Vagina (tissue), 2 donors: ENCODE data around the gene KCTD17. TPM values are rescaled to one million over a fixed set of nuclear protein-coding genes. Genes with fewer than 3 reads are reported as not detected.
A peak's percentile ranks its signal among the peaks of the same experiment; 100 is the strongest.

Experiments
- DNase-seq, 2 donors: peaks; one replicate each; pipeline ENCODE4 v3.0.0-alpha.2; 2017; ENCODE audit errors: extremely low spot score in 2 of 2
- H3K27ac ChIP-seq: fragments of 200-600 bp; sonication (generic); one replicate; pipeline ENCODE4 v1.5.1; 2019
- H3K27me3 ChIP-seq: fragments of 200-600 bp; sonication (generic); one replicate; pipeline ENCODE4 v1.5.1; 2019
- H3K36me3 ChIP-seq, 2 donors: fragments of 200-600 bp; sonication (generic); one replicate each; pipeline ENCODE4 v1.5.1; 2017 to 2019
- H3K4me1 ChIP-seq: fragments of 200-600 bp; sonication (generic); one replicate; pipeline ENCODE4 v1.5.1; 2019
- H3K4me3 ChIP-seq, 2 donors: fragments of 200-600 bp; sonication (generic); 1 replicate in 1 of 2; 2 replicates in 1 of 2; pipeline ENCODE4 v1.5.1; 2016 to 2019
- H3K9me3 ChIP-seq: fragments of 200-600 bp; sonication (generic); one replicate; pipeline ENCODE4 v1.5.1; 2019
- CTCF ChIP-seq, 3 experiments: fragments of 450-650 bp in 2 of 3; fragments of 200-600 bp in 1 of 3; sonication (generic) in 1 of 3; IDR thresholded peaks; one replicate each; pipeline ENCODE4 v1.5.1; 2017 to 2019; ENCODE audit warnings: antibody characterized with exemption in 3 of 3, mild to moderate bottlenecking in 2 of 3, moderate library complexity in 2 of 3
- POLR2A ChIP-seq, 2 donors: fragments of 450-650 bp; IDR thresholded peaks; one replicate each; pipeline ENCODE4 v1.6.1; 2017; ENCODE audit warnings: antibody characterized with exemption in 2 of 2, mild to moderate bottlenecking in 2 of 2, moderate library complexity in 2 of 2
- POLR2AphosphoS5 ChIP-seq, 2 donors: sonication (generic); formaldehyde crosslinking; IDR thresholded peaks; one replicate each; pipeline ENCODE4 v1.9.0; 2017; ENCODE audit warnings: antibody characterized with exemption in 2 of 2, mild to moderate bottlenecking in 2 of 2, low read depth in 1 of 2; ENCODE audit not compliant: insufficient read depth in 1 of 2
- intact Hi-C: fragments of 100-400 bp; cut with DNase I; formaldehyde crosslinking; loops from one replicate; pipeline ENCODE4 v1.15.1; 2023
- total RNA-seq: library from RNA; depleted of rRNA; stranded (reverse); fragments of >200 nt; gene quantifications from one replicate; pipeline ENCODE4 v1.2.3, GENCODE V29; 2016

KCTD17 gene
- total RNA-seq, 1 donor from 2014 or later: 27.5 TPM

GRCh38 chr22:37019309-37020191 is 32.0 kb upstream of the KCTD17 start, which contains the start of the genes MPST and TST:
MPST (plus strand) TSS chr22:37019742; CDS start chr22:37019837, 95 bp downstream.
TST (minus strand) TSS chr22:37019447; CDS start chr22:37018732, 715 bp downstream.
- H3K4me3 ChIP-seq: peak within 1 kb of the TSS; percentile 96 to 99
- H3K27ac ChIP-seq: peak within 1 kb of the TSS; percentile 97
- no peaks in the 10 kb centered on the region for H3K9me3 ChIP-seq
- H3K27me3 ChIP-seq: no peaks in the 10 kb centered on the region
- no peak for DNase-seq
- H3K4me1 ChIP-seq: peaks cover 64% of the 10 kb centered on the region
- intact Hi-C loops: no loop called here
- TF ChIP-seq CTCF (IDR thresholded peaks at IDR 0.05) (peak in 1 of 3 experiments; percentile 6), POLR2AphosphoS5 (IDR thresholded peaks at IDR 0.05; ENCODE audit: insufficient read depth in 1 of 2, low read depth in 1 of 2) (no peak), POLR2A (IDR thresholded peaks at IDR 0.05) (peak in 1 of 2 donors; percentile 63)
- peaks cover 0 to 12% of the 10 kb centered on the region in 2 donors for H3K36me3 ChIP-seq

- Histone ChIP-seq H3K36me3 (peaks cover 0 to 16% of the 10 kb centered on the region in 2 donors), H3K27me3 (no peaks in the 10 kb centered on the region), H3K4me3 (peak overlapping the region; percentile 96 to 99), H3K4me1 (peaks cover 60% of the 10 kb centered on the region), H3K9me3 (no peaks in the 10 kb centered on the region), H3K27ac (peak overlapping the region; percentile 97)
- intact Hi-C loops: no loop called here
- TF ChIP-seq POLR2A (IDR thresholded peaks at IDR 0.05) (no peak), POLR2AphosphoS5 (IDR thresholded peaks at IDR 0.05; ENCODE audit: insufficient read depth in 1 of 2, low read depth in 1 of 2) (peak in 1 of 2 donors; percentile 30), CTCF (IDR thresholded peaks at IDR 0.05) (no peak)
- no peak for DNase-seq
Observed at GRCh38 chr22:37020192-37020479, 31.4 kb upstream of the KCTD17 start.

- Histone ChIP-seq H3K27me3 (no peaks in the 10 kb centered on the region), H3K4me1 (peaks cover 63% of the 10 kb centered on the region), H3K9me3 (no peaks in the 10 kb centered on the region), H3K27ac (peak overlapping the region; percentile 97), H3K4me3 (peak overlapping the region in 1 of 2 donors; percentile 99), H3K36me3 (peaks cover 0 to 22% of the 10 kb centered on the region in 2 donors)
- TF ChIP-seq CTCF (IDR thresholded peaks at IDR 0.05) (no peak), POLR2A (IDR thresholded peaks at IDR 0.05) (no peak), POLR2AphosphoS5 (IDR thresholded peaks at IDR 0.05; ENCODE audit: insufficient read depth in 1 of 2, low read depth in 1 of 2) (no peak)
- no peak for DNase-seq
- intact Hi-C loops: no loop called here
Observed at GRCh38 chr22:37021041-37021440, 30.5 kb upstream of the KCTD17 start.

- no peaks in the 10 kb centered on the region for H3K9me3 ChIP-seq
- no peak overlapping the region for H3K27ac ChIP-seq
- H3K4me3 ChIP-seq: no peak overlapping the region
- peaks cover 0 to 29% of the 10 kb centered on the region in 2 donors for H3K36me3 ChIP-seq
- H3K4me1 ChIP-seq: peaks cover 54% of the 10 kb centered on the region
- intact Hi-C loops: no loop called here
- TF ChIP-seq CTCF (IDR thresholded peaks at IDR 0.05) (peak in 2 of 3 experiments; percentile 42 to 44), POLR2AphosphoS5 (IDR thresholded peaks at IDR 0.05; ENCODE audit: insufficient read depth in 1 of 2, low read depth in 1 of 2) (no peak)
- no peaks in the 10 kb centered on the region for H3K27me3 ChIP-seq
- DNase-seq: no peak
Observed at GRCh38 chr22:37021710-37022482, 29.6 kb upstream of the KCTD17 start.
